ENCODE results near the gene GALK2.

Gene GALK2

GRCh38 chr15:49331951-49332350, 161.9 kb downstream of the GALK2 start:
- Histone ChIP-seq H3K36me3 (ENCODE audit: control insufficient read depth in 2 of 2, insufficient read depth in 1 of 2, low read length in 2 of 2) (peaks cover 0 to 3% of the 10 kb centered on the region in 2 experiments; a peak in 1 of 3 replicates), H3K4me1 (ENCODE audit: control insufficient read depth, insufficient read depth, low read length) (no peaks in the 10 kb centered on the region), H3K4me3 (ENCODE audit: low read depth, low read length) (no peak overlapping the region), H3K27ac (ENCODE audit: extremely low read depth, low read depth, low read length) (no peak overlapping the region), H3K9me3 (ENCODE audit: control insufficient read depth, insufficient read depth, low read depth, low read length) (no peaks in the 10 kb centered on the region)
- ChIA-PET CTCF (interaction anchor here (0.5 kb wide), 1 partner anchor 312 kb away, joined by 3 read pairs; no protein-coding TSS in a partner anchor), POLR2A (no interaction called here)
- TF ChIP-seq ZBTB6 (tag by site-specific recombination; IDR thresholded peaks at IDR 0.05) (no peak), ZNF184 (tag by site-specific recombination; IDR thresholded peaks at IDR 0.05) (no peak), ZNF626 (tag by site-specific recombination; IDR thresholded peaks at IDR 0.05) (no peak), ZNF521 (tag by site-specific recombination; IDR thresholded peaks at IDR 0.05) (no peak), KLF17 (tag by site-specific recombination; IDR thresholded peaks at IDR 0.05) (no peak), ZNF362 (tag by site-specific recombination; IDR thresholded peaks at IDR 0.05) (no peak), ZNF121 (tag by site-specific recombination; IDR thresholded peaks at IDR 0.05) (no peak), ZNF155 (tag by site-specific recombination; IDR thresholded peaks at IDR 0.05) (no peak), SCRT1 (tag by site-specific recombination; IDR thresholded peaks at IDR 0.05; ENCODE audit: borderline replicate concordance) (no peak), ZIC2 (tag by site-specific recombination; IDR thresholded peaks at IDR 0.05) (no peak), GLIS1 (tag by site-specific recombination; IDR thresholded peaks at IDR 0.05) (no peak), ZNF544 (tag by site-specific recombination; IDR thresholded peaks at IDR 0.05) (no peak), ZBTB21 (tag by site-specific recombination; IDR thresholded peaks at IDR 0.05) (no peak), ZNF529 (tag by site-specific recombination; IDR thresholded peaks at IDR 0.05; ENCODE audit: insufficient replicate concordance) (no peak), ZNF140 (tag by site-specific recombination; IDR thresholded peaks at IDR 0.05) (no peak), ZNF211 (tag by site-specific recombination; IDR thresholded peaks at IDR 0.05; ENCODE audit: low read depth) (no peak)

GRCh38 chr15:49339656-49340055, 169.6 kb downstream of the GALK2 start:
- Histone ChIP-seq H3K27ac (ENCODE audit: extremely low read depth, low read depth, low read length) (no peak overlapping the region), H3K4me3 (ENCODE audit: low read depth, low read length) (no peak overlapping the region), H3K9me3 (ENCODE audit: control insufficient read depth, insufficient read depth, low read depth, low read length) (no peaks in the 10 kb centered on the region), H3K36me3 (ENCODE audit: control insufficient read depth in 2 of 2, insufficient read depth in 1 of 2, low read length in 2 of 2) (no peaks in the 10 kb centered on the region), H3K4me1 (ENCODE audit: control insufficient read depth, insufficient read depth, low read length) (no peaks in the 10 kb centered on the region)
- POLR2A ChIA-PET: no interaction called here
- CTCF ChIA-PET: no interaction called here
- TF ChIP-seq ZIC2 (tag by site-specific recombination; IDR thresholded peaks at IDR 0.05): no peak
- no peak for TF ChIP-seq PATZ1 (tag by site-specific recombination; IDR thresholded peaks at IDR 0.05)

- H3K9me3 ChIP-seq (ENCODE audit: control insufficient read depth, insufficient read depth, low read depth, low read length): no peaks in the 10 kb centered on the region
- no peaks in the 10 kb centered on the region for H3K36me3 ChIP-seq (ENCODE audit: control insufficient read depth in 2 of 2, insufficient read depth in 1 of 2, low read length in 2 of 2)
- no peaks in the 10 kb centered on the region for H3K4me1 ChIP-seq (ENCODE audit: control insufficient read depth, insufficient read depth, low read length)
- H3K27ac ChIP-seq (ENCODE audit: extremely low read depth, low read depth, low read length): no peak overlapping the region
- no peak overlapping the region for H3K4me3 ChIP-seq (ENCODE audit: low read depth, low read length)
- POLR2A ChIA-PET: no interaction called here
- CTCF ChIA-PET: interaction anchor here (0.6 to 0.7 kb wide), 2 partner anchors 13 to 16 kb away, joined by 3 to 5 read pairs; no protein-coding TSS in a partner anchor
- TF ChIP-seq ZNF292 (tag by site-specific recombination; IDR thresholded peaks at IDR 0.05; ENCODE audit: borderline replicate concordance, low read depth) (no peak), SP3 (tag by site-specific recombination; IDR thresholded peaks at IDR 0.05) (no peak), ZNF580 (tag by site-specific recombination; IDR thresholded peaks at IDR 0.05) (no peak), ZBTB1 (tag by site-specific recombination; IDR thresholded peaks at IDR 0.05) (no peak), ZNF449 (tag by site-specific recombination; IDR thresholded peaks at IDR 0.05) (no peak), ZNF112 (tag by site-specific recombination; IDR thresholded peaks at IDR 0.05) (no peak)
Observed at GRCh38 chr15:49343546-49343945, 173.5 kb downstream of the GALK2 start.

Data from HEK293 (cell line).